HG02938 (cell line): ENCODE data around the gene RBM14.
"Not testable (repeated sequence)": the region's sequence is repeated elsewhere in the genome, so short reads cannot be mapped to it uniquely, and the experiment has no call there.

Source experiments
- ATAC-seq: cut with Tn5 transposase; IDR thresholded peaks from one replicate; pipeline ENCODE4 v1.9.1; 2021; ENCODE audit warnings: mild to moderate bottlenecking, moderate library complexity; ENCODE audit not compliant: unreplicated experiment

Gene RBM14

DNA sequence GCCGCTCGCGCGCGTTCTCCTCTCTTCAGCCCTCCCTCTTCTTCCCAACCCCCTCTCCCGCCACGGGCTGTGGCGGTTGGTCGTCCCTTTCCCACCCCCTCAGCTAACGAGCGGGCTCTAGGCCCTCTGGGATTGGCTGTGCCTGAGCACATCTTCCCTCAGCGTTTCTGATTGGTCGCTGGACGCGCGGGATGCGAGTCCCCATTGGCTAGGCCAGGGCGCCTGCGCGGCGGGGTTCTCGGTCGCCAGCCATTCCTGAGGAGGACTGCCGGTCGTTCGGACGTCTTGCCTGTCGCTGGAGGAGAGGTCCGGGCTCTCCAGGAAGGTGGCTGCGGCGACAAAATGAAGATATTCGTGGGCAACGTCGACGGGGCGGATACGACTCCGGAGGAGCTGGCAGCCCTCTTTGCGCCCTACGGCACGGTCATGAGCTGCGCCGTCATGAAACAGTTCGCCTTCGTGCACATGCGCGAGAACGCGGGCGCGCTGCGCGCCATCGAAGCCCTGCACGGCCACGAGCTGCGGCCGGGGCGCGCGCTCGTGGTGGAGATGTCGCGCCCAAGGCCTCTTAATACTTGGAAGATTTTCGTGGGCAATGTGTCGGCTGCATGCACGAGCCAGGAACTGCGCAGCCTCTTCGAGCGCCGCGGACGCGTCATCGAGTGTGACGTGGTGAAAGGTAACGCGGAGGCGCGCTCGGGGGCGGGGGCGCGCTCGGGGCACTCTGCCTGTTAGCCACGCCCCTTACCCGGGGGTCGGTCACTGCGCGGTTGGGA, at the start of gene RBM14:
TSS of gene RBM14 (plus strand) at position 252 of the 776 bp plus-strand sequence. CDS start at position 343, 91 bp downstream.
- peak; percentile 88 for ATAC-seq

GRCh38 chr11:66567787-66568123, 48.7 kb upstream of the RBM14 start:
- no peak for ATAC-seq

GRCh38 chr11:66568124-66568916, 48.1 kb upstream of the RBM14 start, which contains the start of gene CTSF:
Gene CTSF (minus strand): TSS chr11:66568606. CDS start chr11:66568486, 120 bp downstream.
- ATAC-seq = no peak

DNA sequence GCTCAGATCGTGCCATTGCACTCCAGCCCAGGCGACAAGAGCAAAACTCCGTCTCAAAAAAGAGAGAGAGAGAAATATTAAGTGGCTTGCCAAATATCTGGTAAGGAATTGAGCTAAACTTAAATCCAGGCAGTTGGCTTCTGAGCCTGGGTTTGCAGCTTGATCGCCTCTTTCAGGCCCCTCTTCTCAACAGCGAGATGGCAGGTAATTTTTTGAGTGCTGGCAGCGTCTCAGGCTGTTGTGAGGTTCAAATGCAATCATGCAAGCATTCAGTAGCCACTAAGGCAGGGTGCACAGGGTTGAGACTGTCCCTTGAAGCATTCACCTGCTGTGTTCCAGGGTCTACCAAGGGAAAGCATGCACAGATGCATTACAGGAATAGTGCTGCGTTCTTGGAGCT, 47.4 kb upstream of the RBM14 start:
- no peak for ATAC-seq

GRCh38 chr11:66570079-66570849, 46.2 kb upstream of the RBM14 start:
- no peak for ATAC-seq

DNA sequence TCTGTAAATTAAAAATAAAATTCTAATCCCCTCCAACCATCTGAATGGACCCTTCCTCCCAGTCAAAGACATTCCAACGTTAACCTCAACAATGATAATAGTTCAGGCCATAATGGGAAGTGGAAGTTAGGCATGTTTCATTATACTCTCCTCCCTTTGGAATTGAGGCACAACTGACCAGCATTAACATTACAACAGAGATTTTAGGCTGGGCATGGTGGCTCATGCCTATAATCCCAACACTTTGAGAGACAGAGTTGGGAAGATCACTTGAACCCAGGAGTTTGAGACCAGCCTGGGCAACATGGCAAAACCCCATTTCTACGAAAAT, 45.6 kb upstream of the RBM14 start:
- ATAC-seq = no peak

DNA sequence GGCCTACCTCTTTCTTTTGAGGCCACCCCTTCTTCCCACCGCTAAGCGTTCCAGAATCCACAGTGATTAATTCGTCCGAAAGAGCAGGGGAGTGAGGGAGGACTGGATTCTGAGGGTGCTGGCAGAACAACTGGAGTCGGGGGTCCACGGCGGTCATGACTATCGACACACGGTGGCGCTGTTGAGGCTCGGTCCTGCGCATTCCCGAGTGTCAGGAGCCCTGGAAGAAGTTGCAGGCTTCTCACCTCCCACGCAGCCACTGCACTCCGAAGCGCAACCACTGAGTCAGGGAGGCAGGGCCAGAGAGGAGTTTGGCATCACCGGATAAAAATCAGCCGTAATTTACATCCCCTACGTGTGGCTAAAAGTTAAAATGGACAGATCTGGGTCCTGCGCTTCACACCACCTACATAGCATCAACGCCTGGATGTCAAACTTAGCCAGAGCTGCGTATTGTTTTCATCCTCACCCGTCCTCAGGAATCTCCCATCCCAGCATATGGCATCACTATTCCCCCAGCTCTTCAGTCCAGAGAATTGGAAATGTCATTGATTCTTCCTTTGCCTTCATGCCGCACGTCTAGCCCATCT, 37.3 kb upstream of the RBM14 start:
- no peak for ATAC-seq

GRCh38 chr11:66580803-66581202, 35.6 kb upstream of the RBM14 start:
- no peak for ATAC-seq

DNA sequence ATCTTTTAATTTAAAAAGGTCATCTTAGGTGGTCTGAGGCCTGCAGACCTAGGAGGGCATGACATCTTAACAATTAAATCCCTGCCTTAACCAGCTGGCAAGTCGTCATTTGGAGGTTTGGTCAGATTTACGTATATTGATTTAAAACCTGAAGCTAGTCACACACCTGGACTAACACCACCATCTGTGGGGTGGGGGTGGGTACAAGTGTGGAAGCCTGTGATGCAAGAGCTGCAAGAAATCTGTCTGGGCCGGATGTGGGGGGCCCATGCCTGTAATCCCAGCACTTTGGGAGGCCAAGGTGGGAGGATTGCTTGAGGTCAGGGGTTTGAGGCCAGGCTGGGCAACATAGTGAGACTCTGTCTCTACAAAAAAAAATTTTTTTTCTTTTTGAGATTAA, 35.2 kb upstream of the RBM14 start:
- no peak for ATAC-seq

DNA sequence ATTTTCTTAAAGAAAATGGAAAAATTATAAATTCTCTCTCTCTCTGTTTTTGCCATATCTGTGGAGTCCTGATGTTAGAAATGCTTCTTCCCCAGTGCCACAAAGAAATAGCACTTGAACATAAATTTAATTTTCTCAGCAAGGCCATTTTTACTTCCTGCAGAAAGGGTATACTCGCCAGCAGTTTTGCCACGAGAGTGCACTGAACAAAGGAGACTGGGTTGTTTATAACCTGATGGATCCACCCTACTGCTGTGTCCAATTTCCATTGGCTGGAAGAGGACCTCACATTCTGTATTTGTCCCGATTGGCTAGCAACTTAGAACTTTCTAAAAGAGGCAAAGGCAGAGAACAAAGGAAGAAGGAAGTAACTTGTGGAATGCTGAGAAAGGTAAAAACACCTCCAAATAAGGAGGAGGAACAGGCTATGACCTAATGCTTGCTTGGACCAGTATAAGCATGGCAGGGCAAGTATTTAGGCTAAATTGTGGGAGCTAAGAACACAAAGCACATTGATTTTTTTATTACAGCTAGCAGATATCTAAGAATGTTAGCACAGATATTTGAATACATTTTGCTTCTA, 33.8 kb upstream of the RBM14 start:
- not testable (repeated sequence) for ATAC-seq

- not testable (repeated sequence) for ATAC-seq
Observed at GRCh38 chr11:66585447-66585846, 31.0 kb upstream of the RBM14 start.

GRCh38 chr11:66586136-66586535, 30.3 kb upstream of the RBM14 start:
- no peak for ATAC-seq

DNA sequence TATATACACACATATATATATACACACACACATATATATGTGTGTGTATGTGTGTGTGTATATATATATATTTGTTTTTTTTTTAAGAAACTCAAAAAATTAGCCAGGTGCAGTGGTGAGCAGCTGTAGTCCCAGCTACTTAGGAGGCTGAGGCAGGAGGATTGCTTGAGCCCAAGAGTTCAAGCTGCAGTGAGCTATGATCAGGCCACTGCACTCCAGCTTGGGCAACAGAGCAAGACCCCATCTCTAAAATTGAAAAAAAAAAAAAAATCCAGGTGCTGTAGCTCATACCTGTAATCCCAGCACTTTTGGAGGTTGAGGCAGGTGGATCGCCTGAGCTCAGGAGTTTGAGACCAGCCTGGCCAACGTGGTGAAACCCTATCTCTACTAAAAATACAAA, 27.1 kb upstream of the RBM14 start:
- ATAC-seq = not testable (repeated sequence)

GRCh38 chr11:66589996-66590675, 26.3 kb upstream of the RBM14 start:
- no peak for ATAC-seq

GRCh38 chr11:66591175-66591574, 25.3 kb upstream of the RBM14 start:
- ATAC-seq = no peak

- peak; percentile 79 for ATAC-seq
Observed at GRCh38 chr11:66592457-66593302, 23.8 kb upstream of the RBM14 start, which contains the start of the genes CCDC87 and CCS. Gene CCDC87 (minus strand): TSS chr11:66593063. CDS start chr11:66593015, 48 bp downstream. Gene CCS (plus strand): TSS chr11:66593185. CDS start chr11:66593262, 77 bp downstream.

GRCh38 chr11:66593303-66593635, 23.2 kb upstream of the RBM14 start:
- peak; percentile 10 for ATAC-seq

DNA sequence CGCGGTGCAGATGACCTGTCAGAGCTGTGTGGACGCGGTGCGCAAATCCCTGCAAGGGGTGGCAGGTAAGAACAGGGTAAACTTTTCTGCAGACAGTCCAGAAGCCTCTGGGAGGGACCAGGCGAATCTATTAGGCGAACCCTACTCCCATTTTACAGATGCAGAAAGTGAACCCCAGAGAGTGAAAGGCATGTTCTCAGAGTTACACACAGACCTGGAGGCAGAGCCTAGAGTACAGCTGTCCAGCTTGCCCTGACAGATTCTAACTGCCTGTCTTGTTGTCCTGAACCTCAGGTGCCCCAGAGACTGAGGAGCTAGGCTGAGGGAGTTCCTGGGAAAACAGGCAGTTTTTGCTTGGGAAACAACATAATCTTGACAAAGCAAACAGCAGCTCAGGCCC, 22.8 kb upstream of the RBM14 start:
- no peak for ATAC-seq

- ATAC-seq = no peak
Observed at GRCh38 chr11:66595245-66595904, 21.1 kb upstream of the RBM14 start.
